Stimulated activated CD4-positive, alpha-beta T cell treated with anti-CD3 and anti-CD28 coated beads, Interleukin-4, amount 100 ng/mL, for 1 hour (primary cell): ENCODE data around the gene CMSS1.

Source experiments
- DNase-seq: peaks from one replicate; pipeline ENCODE4 v3.0.0-alpha.2; 2020

CMSS1 gene

GRCh38 chr3:99877031-99877579, 59.4 kb downstream of the CMSS1 start:
- DNase-seq, result no peak

GRCh38 chr3:99878005-99878404, 60.3 kb downstream of the CMSS1 start:
- no peak for DNase-seq

GRCh38 chr3:99879275-99879674, 61.6 kb downstream of the CMSS1 start:
- no peak for DNase-seq

- DNase-seq, result no peak
These were observed 63.5 kb downstream of the CMSS1 start for GRCh38 chr3:99881121-99881524.

- DNase-seq, result no peak
These were observed 64.9 kb downstream of the CMSS1 start for GRCh38 chr3:99882436-99883137.

GRCh38 chr3:99883138-99883461, 65.4 kb downstream of the CMSS1 start:
- no peak for DNase-seq

- DNase-seq, result no peak
These were observed 66.0 kb downstream of the CMSS1 start for GRCh38 chr3:99883693-99884092.

GRCh38 chr3:99884484-99884883, 66.8 kb downstream of the CMSS1 start:
- DNase-seq, result no peak

GRCh38 chr3:99885085-99885484, 67.4 kb downstream of the CMSS1 start:
- DNase-seq, result no peak

GRCh38 chr3:99885851-99886250, 68.2 kb downstream of the CMSS1 start:
- no peak for DNase-seq

GRCh38 chr3:99891610-99892285, 74.1 kb downstream of the CMSS1 start:
- DNase-seq, result no peak

GRCh38 chr3:99892332-99892731, 74.7 kb downstream of the CMSS1 start:
- DNase-seq, result no peak

GRCh38 chr3:99895131-99895696, 77.6 kb downstream of the CMSS1 start:
- no peak for DNase-seq

- no peak for DNase-seq
These were observed 78.2 kb downstream of the CMSS1 start for GRCh38 chr3:99895703-99896441.

GRCh38 chr3:99896482-99896881, 78.8 kb downstream of the CMSS1 start:
- DNase-seq, result no peak

- DNase-seq, result no peak
These were observed 81.9 kb downstream of the CMSS1 start for GRCh38 chr3:99899603-99900002.

GRCh38 chr3:99900248-99900647, 82.6 kb downstream of the CMSS1 start:
- DNase-seq, result no peak

GRCh38 chr3:99901200-99901926, 83.7 kb downstream of the CMSS1 start:
- DNase-seq, result no peak

GRCh38 chr3:99902091-99902490, 84.4 kb downstream of the CMSS1 start:
- DNase-seq, result no peak

- DNase-seq, result no peak
These were observed 86.2 kb downstream of the CMSS1 start for GRCh38 chr3:99903869-99904268.

- no peak for DNase-seq
These were observed 90.4 kb downstream of the CMSS1 start for GRCh38 chr3:99907959-99908544.

GRCh38 chr3:99909714-99910495, 92.2 kb downstream of the CMSS1 start:
- no peak for DNase-seq
